ENCODE measurements around the gene ASTN2.
A peak's percentile ranks its signal among the peaks of the same experiment; 100 is the strongest.
"Not testable (repeated sequence)": the region's sequence is repeated elsewhere in the genome, so short reads cannot be mapped to it uniquely, and the experiment has no call there.

Gene ASTN2

DNA sequence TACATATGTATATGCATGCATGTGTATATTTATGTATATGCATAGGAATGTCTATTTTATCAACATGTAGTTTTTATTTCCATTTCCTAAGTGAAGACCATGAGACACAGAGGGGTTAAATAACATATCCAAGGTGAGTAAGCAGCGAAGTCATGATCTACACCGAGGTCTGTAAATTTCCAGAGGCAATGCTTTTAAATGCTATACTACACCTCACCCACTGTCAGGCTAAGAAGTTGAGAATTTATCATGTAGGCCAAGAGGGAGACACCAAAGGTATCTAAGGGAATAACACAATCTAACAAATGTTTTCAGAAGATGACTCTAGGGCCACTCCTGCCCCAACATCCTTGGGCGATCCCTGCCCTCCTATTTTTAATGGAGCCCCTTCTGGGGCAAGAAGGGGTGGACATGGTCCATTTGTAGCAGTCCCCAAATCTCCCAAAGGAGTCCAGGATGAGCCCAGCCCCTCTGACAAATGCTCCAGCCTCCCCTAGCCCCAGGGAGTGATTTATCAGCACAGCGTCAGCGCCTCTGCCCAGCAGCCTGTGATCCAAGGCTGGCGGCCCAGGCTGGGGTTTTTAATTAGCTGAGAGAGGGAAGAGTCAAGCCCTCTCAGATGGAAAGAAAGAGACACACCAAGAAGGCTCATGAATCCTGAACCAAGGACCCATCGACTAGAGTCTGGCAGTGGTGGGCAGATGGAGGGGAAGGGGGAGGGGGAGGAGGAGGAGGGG is 339.9 kb downstream of the ASTN2 start:
- DNase-seq (ENCODE audit: low spot score) = no peak

DNA sequence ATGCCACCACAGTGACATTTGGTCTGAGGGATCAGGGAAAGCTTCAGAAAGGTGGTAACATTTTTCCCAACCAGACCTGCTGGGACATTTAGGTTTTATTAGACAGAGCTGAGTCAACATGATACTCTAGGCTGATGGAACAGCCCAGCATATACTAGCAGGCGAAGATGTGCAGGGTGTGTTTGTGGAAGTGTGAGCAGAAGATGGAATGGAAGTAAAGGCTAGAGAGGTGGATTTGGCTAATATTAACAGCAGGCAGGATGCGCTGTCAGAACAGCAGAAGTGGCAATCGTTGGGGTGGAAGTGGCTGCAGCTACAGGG is 340.6 kb downstream of the ASTN2 start:
- DNase-seq (ENCODE audit: low spot score) = no peak

- peak; percentile 28 for DNase-seq (ENCODE audit: low spot score)
Measured at GRCh38 chr9:117073539-117074341, 341.1 kb downstream of the ASTN2 start.

GRCh38 chr9:117073071-117073470 is 341.8 kb downstream of the ASTN2 start:
- DNase-seq (ENCODE audit: low spot score) = no peak

- no peak for DNase-seq (ENCODE audit: low spot score)
Measured at GRCh38 chr9:117072216-117072615, 342.6 kb downstream of the ASTN2 start.

GRCh38 chr9:117071673-117072207 is 343.1 kb downstream of the ASTN2 start:
- DNase-seq (ENCODE audit: low spot score) = not testable (repeated sequence)

DNA sequence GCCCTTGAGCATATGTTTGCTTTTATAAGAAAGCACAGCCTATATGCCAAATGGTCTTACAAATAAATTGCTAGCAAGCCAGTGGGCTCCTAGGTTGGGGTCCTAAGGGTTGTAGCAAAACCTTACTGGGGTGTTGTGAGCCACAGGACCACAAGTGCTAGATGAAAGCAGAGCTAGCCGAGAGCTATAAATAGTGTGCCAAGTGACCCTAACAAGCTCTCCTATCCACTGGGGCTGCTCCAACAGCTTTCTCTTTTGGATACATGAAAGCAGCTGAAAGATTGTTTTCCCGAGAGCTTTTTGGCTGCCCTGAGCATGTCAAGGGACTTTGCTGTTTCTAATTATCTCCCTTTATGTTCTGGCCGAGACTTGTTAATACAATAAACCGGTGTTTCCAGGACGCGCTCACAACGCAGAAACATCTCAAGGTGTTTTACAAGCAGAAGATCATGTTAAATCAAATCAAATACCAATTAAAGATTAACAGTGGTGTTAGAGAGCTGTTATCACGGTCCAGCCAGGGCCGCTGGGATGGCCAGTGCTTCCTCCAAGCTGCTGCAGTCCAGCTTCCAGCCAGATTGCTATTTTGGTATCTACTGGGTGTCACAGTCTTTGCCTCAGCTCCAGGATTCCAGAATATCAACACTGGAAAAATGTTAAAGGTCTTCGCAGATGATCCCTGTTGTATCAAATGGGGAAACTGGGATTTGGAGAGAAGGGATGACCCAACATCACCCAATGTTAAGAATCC is 351.0 kb downstream of the ASTN2 start:
- no peak for DNase-seq (ENCODE audit: low spot score)

GRCh38 chr9:117060963-117061362 is 353.9 kb downstream of the ASTN2 start:
- DNase-seq (ENCODE audit: low spot score) = no peak

- no peak for DNase-seq (ENCODE audit: low spot score)
Measured at GRCh38 chr9:117050007-117050406, 364.9 kb downstream of the ASTN2 start.

DNA sequence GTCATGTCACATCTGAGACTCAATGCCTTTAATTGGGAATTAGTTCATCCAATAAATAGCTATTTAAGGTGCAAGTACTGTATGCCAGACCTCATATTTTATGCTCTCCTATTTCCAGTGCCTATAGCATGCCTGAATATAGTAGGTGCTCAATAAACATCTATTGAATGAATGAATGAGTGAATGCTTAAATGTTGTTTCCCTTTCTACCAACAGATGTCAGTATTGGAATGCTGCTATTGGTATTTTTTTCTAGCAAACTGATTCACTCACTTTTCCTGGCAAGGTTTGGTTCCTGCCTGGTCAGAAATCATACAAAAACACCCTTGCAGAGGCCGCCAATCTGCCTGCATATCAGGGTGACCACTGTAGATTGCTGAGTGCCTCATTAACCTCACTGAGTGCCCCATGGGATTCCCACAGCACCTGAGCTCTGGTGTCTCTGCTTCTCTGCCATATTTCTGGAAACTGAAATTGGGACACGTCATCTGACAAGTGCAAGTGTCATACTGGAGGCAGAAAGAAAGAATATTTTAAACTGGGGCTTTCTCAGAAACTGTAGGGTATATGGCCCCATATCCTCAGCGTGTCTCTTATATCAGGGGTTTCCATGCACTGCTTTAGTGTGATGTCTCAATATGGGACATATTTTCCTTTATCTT is 368.1 kb downstream of the ASTN2 start:
- no peak for DNase-seq (ENCODE audit: low spot score)

- no peak for DNase-seq (ENCODE audit: low spot score)
Measured at GRCh38 chr9:117044241-117044640, 370.6 kb downstream of the ASTN2 start.

DNA sequence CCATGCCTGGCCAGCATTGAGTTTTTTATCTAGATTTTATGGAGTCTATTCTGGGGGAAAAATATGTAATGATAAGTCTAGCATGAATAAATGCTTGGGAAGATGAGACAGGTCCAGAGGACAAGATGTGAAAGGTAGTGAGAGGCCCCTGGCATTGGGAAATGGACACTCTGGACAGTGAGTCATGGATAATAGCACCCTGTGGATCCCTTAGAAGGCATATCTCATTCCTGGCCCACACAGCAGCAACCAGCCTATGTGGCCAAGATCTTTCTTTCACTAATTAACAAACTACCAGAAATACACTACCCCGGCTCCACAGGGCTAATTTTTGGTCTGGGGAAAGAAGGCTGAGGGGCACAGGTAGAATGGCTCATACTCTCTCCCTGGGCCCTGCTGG is 371.7 kb downstream of the ASTN2 start:
- no peak for DNase-seq (ENCODE audit: low spot score)

DNA sequence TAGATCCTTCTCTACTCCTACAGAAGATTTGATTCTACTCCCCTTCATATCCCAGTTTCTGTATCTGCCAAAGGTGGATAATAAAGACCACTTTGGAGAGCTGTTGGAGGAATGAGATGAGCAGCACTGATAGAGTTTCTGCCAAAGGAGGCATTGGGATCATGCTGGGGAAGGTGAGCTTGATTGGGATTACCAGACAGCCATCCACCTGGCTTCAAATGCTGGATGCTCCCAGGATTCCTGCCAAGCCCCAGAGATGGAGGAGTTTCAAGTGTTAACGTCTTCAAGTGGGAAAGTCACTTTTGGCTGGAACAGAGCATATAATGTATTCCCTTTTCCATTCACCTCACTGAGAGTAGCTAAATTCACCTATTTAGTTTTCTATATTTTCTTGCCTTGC is 379.3 kb downstream of the ASTN2 start:
- no peak for DNase-seq (ENCODE audit: low spot score)

GRCh38 chr9:117034866-117035265 is 380.0 kb downstream of the ASTN2 start:
- DNase-seq (ENCODE audit: low spot score) = peak; percentile 32

- no peak for DNase-seq (ENCODE audit: low spot score)
Measured at GRCh38 chr9:117030254-117030768, 384.5 kb downstream of the ASTN2 start.

GRCh38 chr9:117029341-117029740 is 385.5 kb downstream of the ASTN2 start:
- DNase-seq (ENCODE audit: low spot score) = no peak

DNA sequence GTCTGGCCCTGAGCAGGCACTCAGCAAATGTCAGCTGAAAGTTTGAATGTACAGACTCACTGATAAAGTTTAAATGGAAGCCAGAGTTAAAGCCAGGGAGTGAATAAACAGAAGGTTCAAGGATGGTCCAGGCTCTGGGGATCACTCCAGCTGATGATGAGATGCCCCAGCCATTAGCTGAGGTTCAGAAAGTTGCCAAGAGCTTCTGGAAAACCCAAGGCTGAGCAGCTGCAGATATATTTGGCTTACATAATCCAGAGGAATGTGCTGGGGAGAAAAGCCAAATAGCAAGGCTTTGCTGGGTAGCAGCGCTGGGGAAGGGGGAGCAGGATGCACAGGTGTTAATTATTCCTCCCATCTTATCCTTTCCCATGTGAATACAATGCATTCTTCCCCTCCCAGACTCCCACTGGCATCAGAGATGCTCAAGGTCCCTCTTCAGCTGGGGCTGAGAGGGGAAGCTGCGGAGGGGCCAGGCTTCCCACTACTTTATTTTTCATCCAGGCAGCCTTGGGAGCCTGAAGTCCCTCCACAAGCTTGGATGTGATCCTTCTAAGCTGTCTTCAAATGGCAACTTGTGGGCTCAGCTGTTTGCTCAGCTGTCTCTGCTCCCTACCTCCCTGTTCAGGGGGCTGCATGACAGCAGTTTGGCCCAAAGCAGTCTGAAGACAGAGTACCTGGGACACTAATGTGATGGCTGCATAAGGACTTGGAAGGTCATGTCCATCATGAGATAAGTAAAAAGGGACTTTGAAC is 386.6 kb downstream of the ASTN2 start:
- no peak for DNase-seq (ENCODE audit: low spot score)

DNA sequence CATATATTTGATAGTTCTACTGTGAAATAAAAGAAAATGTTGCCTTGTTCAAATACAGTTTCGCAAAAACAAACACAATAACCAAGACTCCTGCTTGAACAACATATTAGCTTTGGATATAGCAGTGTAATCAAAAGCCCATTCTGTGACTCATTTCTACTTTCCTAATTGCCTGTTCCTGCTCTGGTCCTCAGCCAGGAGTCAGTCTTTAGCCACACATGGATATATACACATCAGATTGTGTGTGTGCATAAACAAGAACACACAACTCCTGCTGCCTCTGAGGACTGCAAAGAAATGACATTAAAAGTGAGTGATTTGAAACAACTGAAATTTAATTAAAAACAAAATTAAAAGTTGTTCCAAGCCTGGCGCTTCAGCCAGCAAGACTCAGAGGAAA is 393.0 kb downstream of the ASTN2 start:
- DNase-seq (ENCODE audit: low spot score) = no peak

GRCh38 chr9:117018966-117019617 is 395.8 kb downstream of the ASTN2 start:
- no peak for DNase-seq (ENCODE audit: low spot score)

DNA sequence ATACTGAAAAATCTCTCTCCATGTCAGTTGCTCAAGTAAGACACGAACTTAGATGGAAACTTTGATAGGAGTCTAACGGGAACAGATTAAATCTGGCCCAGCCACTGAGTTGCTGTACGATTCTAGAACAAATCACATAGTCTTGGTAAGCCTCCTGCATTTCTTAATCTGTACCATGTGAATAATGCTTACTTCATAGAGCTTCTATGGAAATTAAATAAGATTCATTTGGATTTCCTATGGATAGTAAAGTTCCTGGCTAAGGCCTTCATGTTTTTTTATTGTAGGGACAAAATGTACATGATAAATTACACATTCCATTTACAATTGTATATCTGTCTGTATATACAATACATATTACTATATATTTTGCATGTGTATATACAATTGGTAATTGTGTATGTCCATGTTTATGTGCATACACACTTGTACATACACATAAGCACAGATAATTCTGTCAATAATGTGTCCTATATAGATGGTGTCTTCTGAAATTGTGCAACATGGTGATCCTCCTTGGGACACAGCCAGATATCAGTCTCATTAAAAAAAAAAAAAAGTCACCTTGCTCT is 397.4 kb downstream of the ASTN2 start:
- no peak for DNase-seq (ENCODE audit: low spot score)
